Measurements from ENCODE around the gene ZNF26. TPM values are rescaled to one million over a fixed set of nuclear protein-coding genes. Genes with fewer than 3 reads are reported as not detected.

Gene ZNF26
- polyA plus RNA-seq, 1 of the 3 experiments (the other 2 are of a cell fraction), result 7.3 TPM

GRCh38 chr12:132942611-132943010 is 43.6 kb upstream of the ZNF26 start:
- H3K4me2 ChIP-seq, result no peak overlapping the region
- DNase-seq, result no peak
- H3K9me2 ChIP-seq, result no peaks in the 10 kb centered on the region
- no peaks in the 10 kb centered on the region for H4K20me1 ChIP-seq (ENCODE audit: insufficient read depth)
- no peak overlapping the region for H3K9ac ChIP-seq
- peak overlapping the region in 1 of 2 experiments; percentile 1; a peak in 1 of 4 replicates for H3K4me3 ChIP-seq (ENCODE audit: low read depth in 2 of 2, low read length in 1 of 2)
- no peaks in the 10 kb centered on the region for H3F3A ChIP-seq (replicated peaks; ENCODE audit: insufficient read depth)
- TF ChIP-seq EZH2phosphoT487 (IDR thresholded peaks at IDR 0.05; ENCODE audit: borderline replicate concordance, low read depth), result no peak
- TF ChIP-seq ELF1 (IDR thresholded peaks at IDR 0.05), result no peak
- no peak for TF ChIP-seq USF1 (IDR thresholded peaks at IDR 0.05; ENCODE audit: borderline replicate concordance, low read depth)
- ChIA-PET CTCF (no interaction called here), POLR2A (no interaction called here)
- WGBS (ENCODE audit: low lambda C conversion rate), result 91% methylated on average over 6 of the region's 13 CpGs
- H3K27ac ChIP-seq (ENCODE audit: low read depth in 2 of 2, low read length in 1 of 2), result no peak overlapping the region
- H2AFZ ChIP-seq (ENCODE audit: low read depth), result no peak overlapping the region
- H3K36me3 ChIP-seq (replicated peaks in 1 of 2; ENCODE audit: control insufficient read depth in 1 of 2, insufficient read depth in 2 of 2, low read length in 1 of 2), result peaks cover 30 to 31% of the 10 kb centered on the region in 2 experiments
- no peaks in the 10 kb centered on the region for H3K9me3 ChIP-seq
- H3K27me3 ChIP-seq (ENCODE audit: insufficient read depth), result no peaks in the 10 kb centered on the region
- H3K79me2 ChIP-seq (ENCODE audit: insufficient read depth), result no peaks in the 10 kb centered on the region
- no peaks in the 10 kb centered on the region for H3K4me1 ChIP-seq (ENCODE audit: control insufficient read depth in 1 of 2, insufficient read depth in 2 of 2, low read depth in 1 of 2, low read length in 1 of 2)

- no peak overlapping the region for H2AFZ ChIP-seq (ENCODE audit: low read depth)
- H3F3A ChIP-seq (replicated peaks; ENCODE audit: insufficient read depth), result peaks cover 2% of the 10 kb centered on the region
- ChIA-PET POLR2A (no interaction called here), CTCF (no interaction called here)
- TF ChIP-seq FOXM1 (IDR thresholded peaks at IDR 0.05; ENCODE audit: low read depth), result no peak
- TF ChIP-seq, protein P1, sequence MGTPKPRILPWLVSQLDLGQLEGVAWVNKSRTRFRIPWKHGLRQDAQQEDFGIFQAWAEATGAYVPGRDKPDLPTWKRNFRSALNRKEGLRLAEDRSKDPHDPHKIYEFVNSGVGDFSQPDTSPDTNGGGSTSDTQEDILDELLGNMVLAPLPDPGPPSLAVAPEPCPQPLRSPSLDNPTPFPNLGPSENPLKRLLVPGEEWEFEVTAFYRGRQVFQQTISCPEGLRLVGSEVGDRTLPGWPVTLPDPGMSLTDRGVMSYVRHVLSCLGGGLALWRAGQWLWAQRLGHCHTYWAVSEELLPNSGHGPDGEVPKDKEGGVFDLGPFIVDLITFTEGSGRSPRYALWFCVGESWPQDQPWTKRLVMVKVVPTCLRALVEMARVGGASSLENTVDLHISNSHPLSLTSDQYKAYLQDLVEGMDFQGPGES (IDR thresholded peaks at IDR 0.05; ENCODE audit: low read depth, low read length), result no peak
- no peak for TF ChIP-seq EZH2phosphoT487 (IDR thresholded peaks at IDR 0.05; ENCODE audit: borderline replicate concordance, low read depth)
- TF ChIP-seq RCOR1 (IDR thresholded peaks at IDR 0.05; ENCODE audit: low read length), result no peak
- TF ChIP-seq SIN3A (IDR thresholded peaks at IDR 0.05; ENCODE audit: borderline replicate concordance, low read depth, low read length), result no peak
- H3K9ac ChIP-seq, result no peak overlapping the region
- DNase-seq, result no peak
- peaks cover 12% of the 10 kb centered on the region; the same call in 1 of the 2 replicates for H3K79me2 ChIP-seq (ENCODE audit: insufficient read depth)
- 96% methylated on average over 9 of the region's 9 CpGs for WGBS (ENCODE audit: low lambda C conversion rate)
- no peaks in the 10 kb centered on the region for H3K27me3 ChIP-seq (ENCODE audit: insufficient read depth)
- no peaks in the 10 kb centered on the region for H3K4me1 ChIP-seq (ENCODE audit: control insufficient read depth in 1 of 2, insufficient read depth in 2 of 2, low read depth in 1 of 2, low read length in 1 of 2)
- H3K36me3 ChIP-seq (replicated peaks in 1 of 2; ENCODE audit: control insufficient read depth in 1 of 2, insufficient read depth in 2 of 2, low read length in 1 of 2), result peaks cover 28 to 37% of the 10 kb centered on the region in 2 experiments
- H3K4me3 ChIP-seq (ENCODE audit: low read depth in 2 of 2, low read length in 1 of 2), result no peak overlapping the region; a peak in 1 of 4 replicates
- H4K20me1 ChIP-seq (ENCODE audit: insufficient read depth), result no peaks in the 10 kb centered on the region
- H3K9me3 ChIP-seq, result peaks cover 5% of the 10 kb centered on the region; the same call in 1 of the 2 replicates
- no peak overlapping the region for H3K4me2 ChIP-seq
- no peak overlapping the region for H3K27ac ChIP-seq (ENCODE audit: low read depth in 2 of 2, low read length in 1 of 2)
- H3K9me2 ChIP-seq, result no peaks in the 10 kb centered on the region
Measured at GRCh38 chr12:132945806-132946205, 40.4 kb upstream of the ZNF26 start.

DNA sequence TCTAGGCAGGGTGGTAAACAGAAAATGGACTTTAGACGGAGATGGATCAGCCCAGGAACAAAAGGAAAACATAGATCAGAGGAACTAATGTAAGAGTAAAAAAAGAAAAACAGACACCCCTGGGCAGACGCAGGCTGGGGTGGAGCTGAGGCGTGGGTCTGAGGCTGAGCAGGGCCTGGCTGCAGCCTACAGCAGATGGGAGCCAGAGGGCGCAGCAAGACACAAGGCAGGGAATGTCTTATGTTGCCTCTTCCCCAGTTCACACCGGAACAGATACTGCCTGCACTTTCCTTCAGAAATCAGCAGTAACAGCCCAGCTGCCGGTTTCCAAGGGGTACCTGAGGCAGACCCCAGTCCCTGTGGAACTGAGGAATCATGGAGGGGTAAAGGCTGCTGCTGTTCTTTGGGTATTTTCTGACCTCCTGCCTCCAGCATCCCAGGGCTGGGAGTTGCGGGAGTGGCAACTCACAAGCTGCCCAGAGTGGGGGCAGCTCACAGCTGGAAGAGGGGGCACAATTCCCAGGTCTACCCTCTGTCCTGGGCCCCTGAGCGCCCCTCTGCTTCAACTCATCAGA is 39.8 kb upstream of the ZNF26 start:
- ChIA-PET CTCF (no interaction called here), POLR2A (no interaction called here)
- no peak overlapping the region for H3K4me2 ChIP-seq
- peaks cover 25 to 34% of the 10 kb centered on the region in 2 experiments for H3K36me3 ChIP-seq (replicated peaks in 1 of 2; ENCODE audit: control insufficient read depth in 1 of 2, insufficient read depth in 2 of 2, low read length in 1 of 2)
- H3K4me3 ChIP-seq (ENCODE audit: low read depth in 2 of 2, low read length in 1 of 2), result no peak overlapping the region; a peak in 1 of 4 replicates
- peaks cover 4% of the 10 kb centered on the region for H3F3A ChIP-seq (replicated peaks; ENCODE audit: insufficient read depth)
- DNase-seq, result no peak
- 91% methylated on average over 5 of the region's 8 CpGs for WGBS (ENCODE audit: low lambda C conversion rate)
- no peaks in the 10 kb centered on the region for H4K20me1 ChIP-seq (ENCODE audit: insufficient read depth)
- no peaks in the 10 kb centered on the region for H3K27me3 ChIP-seq (ENCODE audit: insufficient read depth)
- H3K4me1 ChIP-seq (ENCODE audit: control insufficient read depth in 1 of 2, insufficient read depth in 2 of 2, low read depth in 1 of 2, low read length in 1 of 2), result no peaks in the 10 kb centered on the region
- H3K9me3 ChIP-seq, result peaks cover 6% of the 10 kb centered on the region; the same call in 1 of the 2 replicates
- peaks cover 16% of the 10 kb centered on the region; the same call in 1 of the 2 replicates for H3K79me2 ChIP-seq (ENCODE audit: insufficient read depth)
- no peak overlapping the region for H2AFZ ChIP-seq (ENCODE audit: low read depth)
- H3K9me2 ChIP-seq, result no peaks in the 10 kb centered on the region
- H3K27ac ChIP-seq (ENCODE audit: low read depth in 2 of 2, low read length in 1 of 2), result no peak overlapping the region
- H3K9ac ChIP-seq, result no peak overlapping the region
- TF ChIP-seq USF1 (IDR thresholded peaks at IDR 0.05; ENCODE audit: borderline replicate concordance, low read depth), result no peak
- no peak for TF ChIP-seq RXRA (IDR thresholded peaks at IDR 0.05; ENCODE audit: borderline replicate concordance, low read depth)
- no peak for TF ChIP-seq SIN3A (IDR thresholded peaks at IDR 0.05; ENCODE audit: borderline replicate concordance, low read depth, low read length)
- TF ChIP-seq FOXJ3 (CRISPR knock-in tag; IDR thresholded peaks at IDR 0.05), result no peak
- TF ChIP-seq RAD21 (IDR thresholded peaks at IDR 0.05; ENCODE audit: low read length), result no peak
- TF ChIP-seq, protein P1 (IDR thresholded peaks at IDR 0.05; ENCODE audit: low read depth, low read length), result no peak
- no peak for TF ChIP-seq POLR2AphosphoS5 (IDR thresholded peaks at IDR 0.05; ENCODE audit: low read depth, low read length)
- no peak for TF ChIP-seq EZH2phosphoT487 (IDR thresholded peaks at IDR 0.05; ENCODE audit: borderline replicate concordance, low read depth)
- TF ChIP-seq USF2 (IDR thresholded peaks at IDR 0.05; ENCODE audit: borderline replicate concordance, low read depth, low read length), result no peak
- TF ChIP-seq NRF1 (IDR thresholded peaks at IDR 0.05; ENCODE audit: low read depth, low read length), result no peak

Data from SK-N-SH (cell line).